ENCODE measurements around the gene PFKFB3.

DNA sequence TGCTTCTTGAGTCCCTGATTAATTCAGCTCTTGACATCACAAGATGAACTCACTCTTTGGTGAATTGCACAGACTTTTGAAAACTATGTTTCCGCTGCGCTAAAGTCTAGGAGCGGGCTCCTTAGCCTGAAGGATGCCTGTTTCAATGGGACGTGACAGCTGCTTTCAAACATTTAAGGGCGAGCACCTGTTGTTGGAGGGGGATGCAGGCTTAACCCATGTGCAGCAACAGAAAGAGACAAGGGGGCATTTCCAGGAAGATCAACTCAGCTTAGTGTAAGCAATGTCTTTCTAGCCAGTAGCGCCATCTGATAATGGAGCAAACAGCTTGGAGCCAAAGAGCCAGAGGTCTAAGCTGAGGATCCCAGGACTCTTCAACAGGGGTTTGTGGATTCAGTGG lies 8.4 kb upstream of the PFKFB3 start:
- TF ChIP-seq, protein P1, sequence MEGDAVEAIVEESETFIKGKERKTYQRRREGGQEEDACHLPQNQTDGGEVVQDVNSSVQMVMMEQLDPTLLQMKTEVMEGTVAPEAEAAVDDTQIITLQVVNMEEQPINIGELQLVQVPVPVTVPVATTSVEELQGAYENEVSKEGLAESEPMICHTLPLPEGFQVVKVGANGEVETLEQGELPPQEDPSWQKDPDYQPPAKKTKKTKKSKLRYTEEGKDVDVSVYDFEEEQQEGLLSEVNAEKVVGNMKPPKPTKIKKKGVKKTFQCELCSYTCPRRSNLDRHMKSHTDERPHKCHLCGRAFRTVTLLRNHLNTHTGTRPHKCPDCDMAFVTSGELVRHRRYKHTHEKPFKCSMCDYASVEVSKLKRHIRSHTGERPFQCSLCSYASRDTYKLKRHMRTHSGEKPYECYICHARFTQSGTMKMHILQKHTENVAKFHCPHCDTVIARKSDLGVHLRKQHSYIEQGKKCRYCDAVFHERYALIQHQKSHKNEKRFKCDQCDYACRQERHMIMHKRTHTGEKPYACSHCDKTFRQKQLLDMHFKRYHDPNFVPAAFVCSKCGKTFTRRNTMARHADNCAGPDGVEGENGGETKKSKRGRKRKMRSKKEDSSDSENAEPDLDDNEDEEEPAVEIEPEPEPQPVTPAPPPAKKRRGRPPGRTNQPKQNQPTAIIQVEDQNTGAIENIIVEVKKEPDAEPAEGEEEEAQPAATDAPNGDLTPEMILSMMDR (IDR thresholded peaks at IDR 0.05), result no peak
- TF ChIP-seq POLR2A (IDR thresholded peaks at IDR 0.05), result no peak
